Measurements from ENCODE around the gene C1orf50.

DNA sequence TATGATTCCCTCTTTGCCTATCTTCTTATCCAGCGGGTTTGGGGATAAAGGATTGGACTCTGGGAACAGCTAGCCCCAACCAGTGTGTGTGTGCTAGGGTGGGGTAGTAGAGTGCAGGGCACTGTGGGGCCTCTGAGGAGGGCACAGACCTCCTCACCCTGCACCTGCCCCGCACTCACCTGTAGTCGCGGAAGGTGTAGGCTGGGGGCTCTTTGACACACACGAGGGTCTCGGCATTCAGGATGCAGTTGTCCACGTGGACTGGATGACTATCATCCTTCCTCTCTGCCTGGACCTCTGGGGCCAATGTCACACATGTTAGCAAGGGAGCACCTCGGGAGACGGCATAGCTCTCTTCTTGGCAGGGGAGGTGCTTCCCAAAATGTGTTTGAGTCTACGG, 19.0 kb upstream of the C1orf50 start:
- TF ChIP-seq CTCF (IDR thresholded peaks at IDR 0.05) (no peak), POLR2A (IDR thresholded peaks at IDR 0.05) (no peak)

Measured in vagina (tissue), 2 donors.